Measurements from ENCODE around the gene GANC. TPM values are rescaled to one million over a fixed set of nuclear protein-coding genes. Genes with fewer than 3 reads are reported as not detected.

Gene GANC
- total RNA-seq, 1 experiment from 2014 or later, result 24.0 TPM

- H3K4me1 Mint-ChIP-seq (ENCODE audit: insufficient read depth, unreplicated experiment), result no peaks in the 10 kb centered on the region
- BruUV-seq (replicated peaks), result no TSS peak
- H3K27ac Mint-ChIP-seq (ENCODE audit: low read depth, unreplicated experiment), result no peak overlapping the region
- no peak overlapping the region for H3K4me3 Mint-ChIP-seq (ENCODE audit: unreplicated experiment)
- TF ChIP-seq CTCF (IDR thresholded peaks at IDR 0.05; ENCODE audit: unreplicated experiment), result no peak
- H3K9me3 Mint-ChIP-seq (ENCODE audit: unreplicated experiment), result no peaks in the 10 kb centered on the region
- H3K36me3 Mint-ChIP-seq (ENCODE audit: insufficient read depth, unreplicated experiment), result peaks cover 43% of the 10 kb centered on the region
- POLR2A ChIA-PET, result no interaction called here
- H3K27me3 Mint-ChIP-seq (ENCODE audit: insufficient read depth, unreplicated experiment), result no peaks in the 10 kb centered on the region
- intact Hi-C loops (cut with micrococcal nuclease), result no loop called here
- no peak for DNase-seq (ENCODE audit: unreplicated experiment)
- CTCF ChIA-PET, result no interaction called here
Observed at GRCh38 chr15:42354824-42355223, 81.8 kb downstream of the GANC start.

- no peaks in the 10 kb centered on the region for H3K27me3 Mint-ChIP-seq (ENCODE audit: insufficient read depth, unreplicated experiment)
- POLR2A ChIA-PET, result no interaction called here
- no TSS peak for BruUV-seq (replicated peaks)
- no peak for TF ChIP-seq CTCF (IDR thresholded peaks at IDR 0.05; ENCODE audit: unreplicated experiment)
- CTCF ChIA-PET, result no interaction called here
- H3K27ac Mint-ChIP-seq (ENCODE audit: low read depth, unreplicated experiment), result no peak overlapping the region
- H3K9me3 Mint-ChIP-seq (ENCODE audit: unreplicated experiment), result no peaks in the 10 kb centered on the region
- H3K36me3 Mint-ChIP-seq (ENCODE audit: insufficient read depth, unreplicated experiment), result peaks cover 39% of the 10 kb centered on the region
- no peak for DNase-seq (ENCODE audit: unreplicated experiment)
- H3K4me1 Mint-ChIP-seq (ENCODE audit: insufficient read depth, unreplicated experiment), result no peaks in the 10 kb centered on the region
- intact Hi-C loops (cut with micrococcal nuclease), result no loop called here
- H3K4me3 Mint-ChIP-seq (ENCODE audit: unreplicated experiment), result no peak overlapping the region
Observed at GRCh38 chr15:42355291-42355690, 82.3 kb downstream of the GANC start.

GRCh38 chr15:42356851-42357250 lies 83.8 kb downstream of the GANC start:
- intact Hi-C loops (cut with micrococcal nuclease), result no loop called here
- no TSS peak for BruUV-seq (replicated peaks)
- peaks cover 23% of the 10 kb centered on the region for H3K36me3 Mint-ChIP-seq (ENCODE audit: insufficient read depth, unreplicated experiment)
- no peaks in the 10 kb centered on the region for H3K4me1 Mint-ChIP-seq (ENCODE audit: insufficient read depth, unreplicated experiment)
- H3K27me3 Mint-ChIP-seq (ENCODE audit: insufficient read depth, unreplicated experiment), result no peaks in the 10 kb centered on the region
- no peak overlapping the region for H3K4me3 Mint-ChIP-seq (ENCODE audit: unreplicated experiment)
- no peaks in the 10 kb centered on the region for H3K9me3 Mint-ChIP-seq (ENCODE audit: unreplicated experiment)
- CTCF ChIA-PET, result interaction anchor here (0.8 kb wide), 1 partner anchor 19 kb away, joined by 3 read pairs; no protein-coding TSS in a partner anchor
- no peak for DNase-seq (ENCODE audit: unreplicated experiment)
- TF ChIP-seq CTCF (IDR thresholded peaks at IDR 0.05; ENCODE audit: unreplicated experiment), result no peak
- POLR2A ChIA-PET, result interaction anchor here (0.6 to 0.9 kb wide), 2 partner anchors 33 to 145 kb away, joined by 3 read pairs; no protein-coding TSS in a partner anchor
- H3K27ac Mint-ChIP-seq (ENCODE audit: low read depth, unreplicated experiment), result no peak overlapping the region

- no TSS peak for BruUV-seq (replicated peaks)
- H3K4me1 Mint-ChIP-seq (ENCODE audit: insufficient read depth, unreplicated experiment), result no peaks in the 10 kb centered on the region
- no peak for DNase-seq (ENCODE audit: unreplicated experiment)
- H3K36me3 Mint-ChIP-seq (ENCODE audit: insufficient read depth, unreplicated experiment), result peaks cover 14% of the 10 kb centered on the region
- TF ChIP-seq CTCF (IDR thresholded peaks at IDR 0.05; ENCODE audit: unreplicated experiment), result no peak
- H3K9me3 Mint-ChIP-seq (ENCODE audit: unreplicated experiment), result no peaks in the 10 kb centered on the region
- H3K27me3 Mint-ChIP-seq (ENCODE audit: insufficient read depth, unreplicated experiment), result no peaks in the 10 kb centered on the region
- ChIA-PET CTCF (no interaction called here), POLR2A (no interaction called here)
- H3K27ac Mint-ChIP-seq (ENCODE audit: low read depth, unreplicated experiment), result no peak overlapping the region
- no peak overlapping the region for H3K4me3 Mint-ChIP-seq (ENCODE audit: unreplicated experiment)
- intact Hi-C loops (cut with micrococcal nuclease), result no loop called here
Observed at GRCh38 chr15:42358141-42358540, 85.1 kb downstream of the GANC start.

Measured in MCF 10A (cell line).